ENCODE data around the gene RIBC1.

- TF ChIP-seq CTCF (conservative IDR thresholded peaks at IDR 0.05; ENCODE audit: low read length), result no peak
- TF ChIP-seq EZH2phosphoT487 (IDR thresholded peaks at IDR 0.05; ENCODE audit: borderline replicate concordance), result no peak
These were observed 27.0 kb downstream of the RIBC1 start for GRCh38 chrX:53449632-53450031.

Measured in Loucy (cell line).